Activated T-helper 2 cell treated with anti-CD3 and anti-CD28 coated beads, Interferon-gamma antibody, Interleukin-2, Interleukin-4, amounts not matched to agents 10 μg/mL and 5 μg/mL and 100 μg/mL, durations not matched to agents 14 hours and 24 hours and 36 hours (primary cell): ENCODE results near the gene POGK. TPM values are rescaled to one million over a fixed set of nuclear protein-coding genes. Genes with fewer than 3 reads are reported as not detected.

Source experiments
- DNase-seq: peaks from one replicate; pipeline ENCODE4 v3.0.0; 2021; ENCODE audit warnings: low spot score
- H3K27ac Mint-ChIP-seq: one replicate; pipeline ENCODE4 v1.8.0; 2021; ENCODE audit warnings: mixed read lengths
- H3K27me3 Mint-ChIP-seq: one replicate; pipeline ENCODE4 v1.8.0; 2021; ENCODE audit warnings: low read depth, mixed read lengths
- H3K36me3 Mint-ChIP-seq: one replicate; pipeline ENCODE4 v1.8.0; 2021; ENCODE audit warnings: low read depth, mixed read lengths
- H3K4me1 Mint-ChIP-seq: one replicate; pipeline ENCODE4 v1.8.0; 2021; ENCODE audit warnings: low read depth, mixed read lengths
- H3K4me3 Mint-ChIP-seq: one replicate; pipeline ENCODE4 v1.8.0; 2021; ENCODE audit warnings: low read depth, mild to moderate bottlenecking, moderate library complexity, mixed read lengths
- H3K9me3 Mint-ChIP-seq: one replicate; pipeline ENCODE4 v1.8.0; 2021; ENCODE audit warnings: mixed read lengths
- intact Hi-C: fragments of 100-400 bp; cut with micrococcal nuclease; formaldehyde crosslinking; loops from one replicate; pipeline ENCODE4 v1.15.1; 2023
- total RNA-seq: library from RNA; stranded (reverse); gene quantifications from 2 replicates; pipeline ENCODE4 v1.2.3, GENCODE V29; 2022

The POGK gene
- total RNA-seq, 1 donor from 2014 or later = 46.6 TPM

GRCh38 chr1:166888373-166889111 is 49.3 kb downstream of the POGK start:
- DNase-seq = no peak
- peaks cover 49% of the 10 kb centered on the region for H3K27me3 Mint-ChIP-seq
- intact Hi-C loops = no loop called here

GRCh38 chr1:166889776-166890175 is 50.5 kb downstream of the POGK start:
- peaks cover 51% of the 10 kb centered on the region for H3K27me3 Mint-ChIP-seq
- intact Hi-C loops = no loop called here
- H3K27ac Mint-ChIP-seq = no peak overlapping the region
- no peak overlapping the region for H3K4me3 Mint-ChIP-seq
- H3K9me3 Mint-ChIP-seq = no peaks in the 10 kb centered on the region
- no peak for DNase-seq
- no peaks in the 10 kb centered on the region for H3K36me3 Mint-ChIP-seq
- peaks cover 11% of the 10 kb centered on the region for H3K4me1 Mint-ChIP-seq

More at GRCh38 chr1:166888373-166889111, 49.3 kb downstream of the POGK start:
- no peak overlapping the region for H3K27ac Mint-ChIP-seq
- no peak overlapping the region for H3K4me3 Mint-ChIP-seq
- H3K4me1 Mint-ChIP-seq = peaks cover 18% of the 10 kb centered on the region
- H3K36me3 Mint-ChIP-seq = no peaks in the 10 kb centered on the region
- H3K9me3 Mint-ChIP-seq = no peaks in the 10 kb centered on the region

- no peaks in the 10 kb centered on the region for H3K4me1 Mint-ChIP-seq
- intact Hi-C loops = no loop called here
- H3K4me3 Mint-ChIP-seq = no peak overlapping the region
- peaks cover 50% of the 10 kb centered on the region for H3K27me3 Mint-ChIP-seq
- no peak for DNase-seq
- H3K9me3 Mint-ChIP-seq = peaks cover 25% of the 10 kb centered on the region
- H3K27ac Mint-ChIP-seq = no peak overlapping the region
- H3K36me3 Mint-ChIP-seq = no peaks in the 10 kb centered on the region
Observed at GRCh38 chr1:166895766-166896165, 56.5 kb downstream of the POGK start.

DNA sequence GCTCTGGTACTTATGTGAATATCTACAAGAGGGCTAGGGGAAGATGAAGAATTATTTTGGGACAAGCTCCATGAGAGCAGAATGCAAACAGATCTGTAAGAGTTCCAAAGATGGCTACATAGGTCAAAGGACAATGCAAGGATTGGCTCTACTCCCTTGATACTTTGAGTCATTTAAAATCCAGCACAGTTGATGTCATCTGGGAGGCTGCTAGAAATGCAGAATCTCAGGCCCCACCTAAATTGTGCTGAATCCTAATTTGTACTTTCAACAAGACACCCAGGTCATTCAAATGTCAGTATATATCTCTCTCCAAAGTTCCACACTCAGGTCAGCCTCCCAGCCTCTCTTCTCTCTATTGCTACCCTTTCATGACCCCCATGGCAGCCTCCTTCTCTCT is 60.5 kb downstream of the POGK start:
- Mint-ChIP-seq H3K27me3 (peaks cover 32% of the 10 kb centered on the region), H3K27ac (no peak overlapping the region), H3K4me3 (no peak overlapping the region), H3K4me1 (peaks cover 11% of the 10 kb centered on the region), H3K9me3 (peaks cover 25% of the 10 kb centered on the region), H3K36me3 (no peaks in the 10 kb centered on the region)
- DNase-seq = no peak
- intact Hi-C loops = no loop called here

GRCh38 chr1:166900987-166901386 is 61.7 kb downstream of the POGK start:
- Mint-ChIP-seq H3K27ac (no peak overlapping the region), H3K4me1 (peaks cover 21% of the 10 kb centered on the region), H3K9me3 (peaks cover 22% of the 10 kb centered on the region), H3K27me3 (peaks cover 30% of the 10 kb centered on the region), H3K36me3 (no peaks in the 10 kb centered on the region), H3K4me3 (no peak overlapping the region)
- no peak for DNase-seq
- intact Hi-C loops = no loop called here

DNA sequence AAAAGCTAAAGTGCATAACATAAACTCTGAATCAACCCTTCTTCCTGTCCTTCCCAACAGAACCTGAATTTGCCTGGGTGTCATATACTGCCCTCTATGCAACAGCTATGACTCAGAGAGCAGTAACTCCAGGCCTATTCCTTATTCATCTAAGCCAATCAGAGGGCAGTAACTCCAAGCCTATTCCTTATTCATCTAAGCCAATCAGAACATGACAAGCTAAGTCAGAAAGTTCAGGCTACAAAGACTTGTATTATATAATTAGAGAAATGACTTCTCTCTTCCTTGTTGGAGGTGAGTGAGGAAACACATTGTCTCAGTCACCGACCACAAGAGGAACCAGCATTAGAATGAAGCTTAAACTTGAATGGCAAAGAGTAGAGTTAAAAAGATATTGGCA is 63.0 kb downstream of the POGK start:
- H3K4me3 Mint-ChIP-seq = no peak overlapping the region
- intact Hi-C loops = no loop called here
- H3K27ac Mint-ChIP-seq = no peak overlapping the region

GRCh38 chr1:166903232-166903631 is 64.0 kb downstream of the POGK start:
- peaks cover 24% of the 10 kb centered on the region for H3K27me3 Mint-ChIP-seq
- no peak overlapping the region for H3K27ac Mint-ChIP-seq
- H3K4me3 Mint-ChIP-seq = no peak overlapping the region
- DNase-seq = no peak
- H3K9me3 Mint-ChIP-seq = peaks cover 4% of the 10 kb centered on the region
- peaks cover 36% of the 10 kb centered on the region for H3K4me1 Mint-ChIP-seq
- intact Hi-C loops = no loop called here
- peaks cover 2% of the 10 kb centered on the region for H3K36me3 Mint-ChIP-seq

More for the DNA sequence above, 63.0 kb downstream of the POGK start:
- no peak for DNase-seq
- peaks cover 27% of the 10 kb centered on the region for H3K27me3 Mint-ChIP-seq
- H3K9me3 Mint-ChIP-seq = peaks cover 14% of the 10 kb centered on the region
- peaks cover 2% of the 10 kb centered on the region for H3K36me3 Mint-ChIP-seq
- peaks cover 30% of the 10 kb centered on the region for H3K4me1 Mint-ChIP-seq

GRCh38 chr1:166905136-166905535 is 65.9 kb downstream of the POGK start:
- Mint-ChIP-seq H3K4me1 (peaks cover 36% of the 10 kb centered on the region), H3K36me3 (peaks cover 2% of the 10 kb centered on the region), H3K4me3 (no peak overlapping the region), H3K27ac (peak overlapping the region; percentile 56), H3K9me3 (no peaks in the 10 kb centered on the region), H3K27me3 (peaks cover 15% of the 10 kb centered on the region)
- intact Hi-C loops = loop anchor here (5.0 kb wide), 1 partner anchor 317 kb away; the partner anchor contains the start of gene POU2F1
- DNase-seq = no peak

DNA sequence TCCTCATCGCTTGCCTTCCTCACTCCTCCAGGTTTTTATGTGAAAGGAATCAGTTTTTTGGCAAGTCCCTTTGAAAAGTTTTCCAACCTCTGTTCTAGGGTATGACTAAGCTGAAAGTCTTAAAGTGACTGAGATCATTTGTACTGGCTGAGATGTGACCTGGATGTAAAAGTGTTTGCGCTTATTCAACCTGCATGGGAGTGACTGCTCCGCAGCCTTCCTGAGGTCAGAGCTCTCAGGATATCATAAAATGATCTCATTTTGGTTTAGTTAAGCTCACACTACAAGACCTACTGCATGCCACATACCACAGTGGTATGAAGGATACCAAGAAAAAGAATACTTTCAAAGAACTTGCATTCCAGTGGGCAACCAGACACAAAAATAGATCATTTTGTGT is 66.6 kb downstream of the POGK start:
- peaks cover 13% of the 10 kb centered on the region for H3K27me3 Mint-ChIP-seq
- intact Hi-C loops = loop anchor here (2.0 to 5.0 kb wide), 2 partner anchors 29 to 316 kb away; partner anchors contain the start of genes POU2F1 and TADA1
- peaks cover 41% of the 10 kb centered on the region for H3K4me1 Mint-ChIP-seq
- H3K9me3 Mint-ChIP-seq = no peaks in the 10 kb centered on the region
- no peak for DNase-seq
- H3K36me3 Mint-ChIP-seq = peaks cover 2% of the 10 kb centered on the region
- no peak overlapping the region for H3K4me3 Mint-ChIP-seq
- H3K27ac Mint-ChIP-seq = peak overlapping the region; percentile 56

Other genes with a start within 250 kb of the POGK start
- 15.3 and 16.0 TPM in 2 replicates for gene TADA1, start 36.8 kb downstream of the POGK start, total RNA-seq
- gene ILDR2, start 136.1 kb downstream of the POGK start, total RNA-seq = 18.5 and 22.8 TPM in 2 replicates
- not detected in 2 replicates for gene MAEL, start 149.8 kb downstream of the POGK start, total RNA-seq